GM13976 (cell line): ENCODE measurements around the gene ERC2.

ENCODE experiments used
- DNase-seq: peaks from one replicate; pipeline ENCODE4 v3.0.0; 2012; ENCODE audit warnings: low spot score
- CTCF ChIP-seq: IDR thresholded peaks from 2 replicates; pipeline ENCODE4 v1.5.1; 2012; ENCODE audit warnings: borderline replicate concordance, mild to moderate bottlenecking; ENCODE audit not compliant: insufficient read depth; ENCODE audit errors: extremely low read depth, missing control alignments, control extremely low read depth
- in situ Hi-C: fragments of 300-500 bp; cut with MboI; formaldehyde crosslinking; loops from one replicate; pipeline ENCODE4 v1.12.0; 2022; ENCODE audit warnings: low sequenced_read_pairs, mixed read lengths, inconsistent platforms; ENCODE audit not compliant: unreplicated experiment

The ERC2 gene

GRCh38 chr3:55556619-55557537, 911.4 kb downstream of the ERC2 start:
- no peak for DNase-seq
- in situ Hi-C loops: no loop called here
- TF ChIP-seq CTCF: no peak

- no peak for DNase-seq
- TF ChIP-seq CTCF: no peak
- in situ Hi-C loops: no loop called here
These were observed 912.2 kb downstream of the ERC2 start for GRCh38 chr3:55555873-55556618.

- no peak for TF ChIP-seq CTCF
- DNase-seq: no peak
- in situ Hi-C loops: no loop called here
These were observed 913.4 kb downstream of the ERC2 start for GRCh38 chr3:55554634-55555425.

DNA sequence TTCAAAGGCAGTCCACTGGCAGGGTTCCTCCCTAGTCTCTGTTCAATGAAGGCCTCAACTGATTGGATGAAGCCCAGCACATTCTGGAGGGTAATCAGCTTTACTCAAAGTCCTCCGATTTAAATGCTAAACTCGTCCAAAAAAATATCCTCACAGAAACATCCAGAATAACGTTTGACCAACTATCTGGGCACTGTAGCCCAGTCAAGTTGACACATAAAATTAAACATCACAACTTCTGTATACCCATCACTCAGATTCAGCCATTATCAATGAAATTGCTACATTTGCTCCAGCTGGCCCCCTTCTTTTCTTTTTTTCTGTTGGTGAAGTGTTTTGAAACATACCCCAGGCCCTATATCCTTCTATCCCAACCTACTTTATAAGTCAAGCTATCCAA, 916.6 kb downstream of the ERC2 start:
- no peak for DNase-seq
- TF ChIP-seq CTCF: no peak
- in situ Hi-C loops: no loop called here

DNA sequence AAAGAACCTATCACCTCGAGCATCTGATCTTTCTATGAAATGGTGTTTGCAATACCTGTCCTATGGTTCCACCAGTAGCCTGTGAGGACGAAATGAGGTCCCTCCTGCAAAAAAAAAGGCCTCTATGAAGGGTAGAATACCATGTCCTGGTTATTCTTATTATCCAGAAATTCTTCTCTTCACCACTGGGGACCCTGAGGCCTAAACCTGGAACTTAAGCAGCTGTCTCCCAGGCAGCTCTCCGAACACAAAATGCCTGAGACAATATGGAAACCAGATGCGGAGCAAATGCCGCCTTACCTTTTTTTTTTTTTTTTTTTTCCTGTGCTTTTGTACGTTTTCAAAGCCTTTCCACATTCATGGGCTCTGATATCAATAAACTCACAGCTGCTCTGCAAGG, 919.1 kb downstream of the ERC2 start:
- TF ChIP-seq CTCF: no peak
- no peak for DNase-seq
- in situ Hi-C loops: no loop called here
